ENCODE results near the gene RPS29.
"Not testable (repeated sequence)": the region's sequence is repeated elsewhere in the genome, so short reads cannot be mapped to it uniquely, and the experiment has no call there.

The RPS29 gene

DNA sequence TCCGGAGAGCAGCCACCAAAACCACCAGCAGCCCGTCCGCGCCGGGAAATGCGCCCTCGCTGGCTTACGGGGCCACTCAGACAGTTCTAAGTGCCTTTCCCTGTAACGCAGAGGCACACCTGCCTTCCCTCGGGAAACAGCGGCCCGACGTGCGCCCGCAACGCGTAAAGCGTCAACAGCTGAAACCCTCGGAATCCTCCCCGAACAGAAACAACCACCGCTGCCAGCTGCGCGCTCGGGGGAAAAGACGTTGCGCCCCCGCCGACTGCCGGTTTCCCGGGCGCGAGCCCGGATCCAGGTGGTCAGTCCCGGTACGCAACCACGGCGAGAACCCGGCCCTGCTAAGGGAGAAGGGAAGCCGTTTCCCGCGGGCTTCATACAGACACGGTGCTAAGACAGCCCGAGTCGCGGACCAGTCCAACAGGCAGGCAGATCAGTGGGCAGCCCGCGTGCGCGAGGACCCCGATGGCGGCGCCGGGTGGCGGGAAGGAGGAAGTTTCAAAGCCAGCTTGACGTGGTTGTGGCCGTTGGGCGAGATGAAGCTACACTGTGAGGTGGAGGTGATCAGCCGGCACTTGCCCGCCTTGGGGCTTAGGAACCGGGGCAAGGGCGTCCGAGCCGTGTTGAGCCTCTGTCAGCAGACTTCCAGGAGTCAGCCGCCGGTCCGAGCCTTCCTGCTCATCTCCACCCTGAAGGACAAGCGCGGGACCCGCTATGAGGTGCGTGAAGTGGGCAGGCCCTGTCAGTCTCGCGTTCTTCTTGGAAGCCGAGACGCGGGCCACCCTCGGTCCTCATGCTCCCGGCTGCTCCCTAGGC, 12.5 kb upstream of the RPS29 start, which contains the start of gene LRR1:
LRR1 (plus strand) TSS at position 456 of the 816 bp plus-strand sequence; CDS start at position 537, 81 bp downstream.
- DNase-seq = peak in 54 of 56 donors; percentile 19 to 86 (median 68)

DNA sequence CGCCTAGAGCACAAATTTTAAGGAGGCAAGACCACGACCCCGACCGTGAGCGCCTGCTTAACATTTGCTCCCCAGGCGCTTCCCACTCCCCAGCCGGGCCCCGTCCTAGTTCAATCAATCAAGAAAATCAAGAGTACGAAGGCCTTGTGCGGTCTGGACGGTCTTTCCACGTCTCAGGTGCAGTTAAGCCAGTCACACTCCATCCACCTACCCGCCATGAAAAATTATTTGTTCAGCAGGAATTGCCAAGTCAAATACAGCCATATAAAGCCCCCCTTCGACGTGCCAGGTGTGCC, 12.0 kb upstream of the RPS29 start:
- DNase-seq = peak in 5 of 56 donors; percentile 23 to 64 (median 47)

DNA sequence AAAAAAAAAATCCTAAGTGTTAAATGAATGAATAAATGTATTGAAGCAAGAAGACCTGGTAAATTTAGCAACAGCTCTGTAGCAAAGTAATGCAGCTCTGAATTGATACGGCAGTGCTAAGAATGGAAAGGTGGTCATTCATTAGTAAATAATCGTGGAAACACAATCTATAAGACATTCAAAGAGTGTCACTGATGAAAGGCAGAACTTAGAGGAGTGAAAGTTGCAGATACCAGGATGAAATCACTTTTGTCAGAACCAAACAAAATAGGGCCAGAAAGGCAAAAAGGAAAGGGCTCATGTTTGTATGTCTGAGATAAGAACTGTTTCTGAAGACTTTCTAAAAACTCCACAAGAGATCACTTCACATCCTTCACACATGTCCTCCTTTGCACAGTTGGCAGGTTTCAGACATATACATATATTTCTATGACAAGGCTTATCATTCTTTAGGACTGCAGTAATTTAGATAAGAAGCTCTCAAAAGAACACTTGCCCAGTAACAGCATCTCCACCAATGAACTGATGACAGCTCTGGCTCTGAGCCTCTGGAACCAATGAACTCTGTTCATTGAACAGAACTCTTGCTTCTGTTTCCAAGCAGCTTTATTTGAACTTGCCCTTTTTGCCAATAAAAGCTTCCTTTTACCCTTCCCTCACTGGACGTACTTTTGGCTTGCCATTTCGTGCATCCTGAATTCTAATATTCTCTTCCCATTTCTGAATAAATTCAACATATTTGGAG, 8.3 kb upstream of the RPS29 start:
- DNase-seq = peak in 8 of 56 donors; percentile 0 to 23 (median 2)

DNA sequence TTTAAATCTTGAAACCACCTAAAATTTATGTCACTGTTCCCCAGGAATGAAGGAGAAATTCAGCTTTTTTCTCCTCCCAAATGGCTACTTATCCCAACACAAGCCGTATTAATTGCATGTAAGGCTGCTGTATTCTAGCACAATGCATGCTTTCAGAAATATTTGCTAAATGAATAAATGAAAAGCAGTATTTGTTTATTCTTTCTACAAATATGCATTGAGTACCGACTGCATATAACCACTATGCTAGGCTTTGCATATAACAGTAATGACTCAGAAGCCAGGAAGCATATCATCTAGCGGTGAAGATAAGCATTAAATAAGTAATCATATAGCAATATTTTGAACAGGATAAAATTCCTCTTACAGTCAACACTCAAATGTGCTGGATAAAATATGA, 6.8 kb upstream of the RPS29 start:
- DNase-seq = no peak

DNA sequence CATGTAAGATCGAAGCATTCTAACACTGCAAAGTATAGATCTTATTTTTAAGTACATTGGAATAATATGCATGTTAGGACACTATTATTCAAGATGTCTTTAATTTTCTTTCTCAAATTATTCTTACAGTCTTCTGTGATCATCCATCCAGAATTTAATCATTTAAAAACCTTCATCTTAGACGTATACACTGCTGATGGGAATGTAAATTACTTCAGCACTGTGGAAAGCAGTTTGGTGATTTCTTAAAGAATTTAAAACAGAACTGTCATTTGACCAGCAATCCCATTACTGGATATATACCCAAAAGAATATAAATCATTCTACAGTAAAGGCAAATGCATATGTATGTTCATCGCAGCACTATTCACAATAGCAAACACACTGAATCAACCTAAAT, 3.2 kb upstream of the RPS29 start:
- DNase-seq = no peak

DNA sequence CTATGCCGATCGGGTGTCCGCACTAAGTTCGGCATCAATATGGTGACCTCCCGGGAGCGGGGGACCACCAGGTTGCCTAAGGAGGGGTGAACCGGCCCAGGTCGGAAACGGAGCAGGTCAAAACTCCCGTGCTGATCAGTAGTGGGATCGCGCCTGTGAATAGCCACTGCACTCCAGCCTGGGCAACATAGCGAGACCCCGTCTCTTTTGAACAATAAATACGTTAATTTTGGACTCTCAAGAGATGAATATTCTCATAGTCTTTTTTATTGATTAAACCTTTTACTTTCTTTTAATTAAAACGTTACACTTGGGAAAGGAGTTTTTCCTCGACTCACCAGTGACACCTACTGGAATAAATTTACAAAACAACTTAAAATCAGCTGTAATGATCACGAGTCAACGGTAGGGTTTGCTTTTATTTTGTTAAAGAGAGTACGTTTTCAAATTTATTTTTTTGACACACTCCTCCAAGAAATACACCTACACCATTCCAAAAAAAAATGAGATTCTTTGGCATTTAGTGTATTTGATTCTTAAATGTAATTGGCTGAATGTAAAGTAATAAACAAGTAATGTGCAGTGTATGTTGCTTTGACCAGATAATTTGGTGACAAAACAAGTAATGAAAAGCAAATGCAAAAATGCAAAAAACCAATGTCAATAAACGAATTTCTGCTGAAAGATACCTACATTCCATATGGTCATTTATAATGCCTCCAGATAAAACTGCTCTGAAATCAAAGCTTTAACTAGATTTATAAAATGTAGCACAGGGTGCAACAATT, 687 bp upstream of the RPS29 start:
- DNase-seq = peak in 10 of 56 donors; percentile 27 to 74 (median 52)

DNA sequence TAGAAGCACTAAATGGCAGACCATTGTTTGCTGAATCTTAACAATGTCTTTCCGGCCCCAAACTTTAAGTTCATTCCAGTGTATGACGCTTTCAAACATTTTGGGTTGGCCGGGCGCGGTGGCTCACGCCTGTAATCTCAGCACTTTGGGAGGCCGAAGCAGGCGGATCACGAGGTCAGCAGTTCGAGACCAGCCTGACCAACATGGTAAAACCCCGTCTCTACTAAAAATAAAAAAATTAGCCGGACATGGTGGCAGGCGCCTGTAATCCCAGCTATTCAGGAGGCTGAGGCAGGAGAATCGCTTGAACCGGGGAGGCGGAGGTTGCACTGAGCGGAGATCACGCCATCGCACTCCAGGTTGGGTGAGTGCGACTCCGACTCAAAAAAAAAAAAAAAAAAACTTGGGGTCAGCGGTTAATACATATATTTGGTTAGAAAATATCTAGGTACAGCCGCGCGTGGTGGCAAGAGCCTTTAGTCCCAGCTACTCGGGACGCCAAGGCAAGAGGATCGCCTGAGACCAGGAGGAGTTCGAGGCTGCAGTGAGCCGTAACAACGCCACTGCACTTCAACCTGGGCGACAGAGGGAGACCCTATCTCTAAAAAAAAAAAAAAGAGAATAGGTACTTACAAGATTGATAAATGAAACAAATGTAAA, 1.1 kb downstream of the RPS29 start:
- not testable (repeated sequence) for DNase-seq

DNA sequence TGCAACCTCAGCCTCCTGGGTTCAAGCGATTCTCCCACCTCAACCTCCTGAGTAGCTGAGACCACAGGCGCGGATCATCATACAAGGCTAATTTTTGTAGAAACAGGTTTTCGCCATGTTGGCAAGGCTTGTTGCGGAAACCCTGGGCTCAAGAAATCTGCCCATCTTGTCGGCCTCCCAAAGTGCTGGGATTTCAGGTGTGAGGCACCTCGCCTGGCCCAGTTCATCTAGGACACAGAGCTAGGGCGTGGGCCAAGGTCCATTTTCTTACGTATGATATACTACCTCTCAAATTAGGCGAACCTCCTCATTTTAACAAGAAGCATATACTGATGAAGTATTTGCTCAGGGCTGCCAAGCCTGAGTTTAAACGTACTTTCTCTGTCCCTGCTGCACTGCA, 2.1 kb downstream of the RPS29 start:
- DNase-seq = no peak

DNA sequence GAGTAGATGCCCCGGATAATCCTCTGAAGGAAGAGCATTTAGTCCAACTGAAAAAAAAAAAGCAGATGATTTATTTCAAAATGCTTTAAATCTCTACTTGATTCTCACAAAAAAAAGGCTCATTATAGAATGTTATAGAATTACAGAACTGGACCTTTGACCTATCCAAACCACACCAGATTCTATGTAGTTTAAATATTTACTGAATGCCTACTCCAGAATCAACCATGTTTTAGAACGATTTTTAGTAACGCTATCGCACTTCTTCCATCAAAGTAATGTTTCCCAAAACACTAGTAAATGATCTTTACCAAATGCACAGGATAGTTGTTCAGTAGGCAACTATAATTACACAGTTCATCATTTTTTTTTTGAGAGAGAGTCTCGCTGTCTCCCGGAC, 2.6 kb downstream of the RPS29 start:
- no peak for DNase-seq

DNA sequence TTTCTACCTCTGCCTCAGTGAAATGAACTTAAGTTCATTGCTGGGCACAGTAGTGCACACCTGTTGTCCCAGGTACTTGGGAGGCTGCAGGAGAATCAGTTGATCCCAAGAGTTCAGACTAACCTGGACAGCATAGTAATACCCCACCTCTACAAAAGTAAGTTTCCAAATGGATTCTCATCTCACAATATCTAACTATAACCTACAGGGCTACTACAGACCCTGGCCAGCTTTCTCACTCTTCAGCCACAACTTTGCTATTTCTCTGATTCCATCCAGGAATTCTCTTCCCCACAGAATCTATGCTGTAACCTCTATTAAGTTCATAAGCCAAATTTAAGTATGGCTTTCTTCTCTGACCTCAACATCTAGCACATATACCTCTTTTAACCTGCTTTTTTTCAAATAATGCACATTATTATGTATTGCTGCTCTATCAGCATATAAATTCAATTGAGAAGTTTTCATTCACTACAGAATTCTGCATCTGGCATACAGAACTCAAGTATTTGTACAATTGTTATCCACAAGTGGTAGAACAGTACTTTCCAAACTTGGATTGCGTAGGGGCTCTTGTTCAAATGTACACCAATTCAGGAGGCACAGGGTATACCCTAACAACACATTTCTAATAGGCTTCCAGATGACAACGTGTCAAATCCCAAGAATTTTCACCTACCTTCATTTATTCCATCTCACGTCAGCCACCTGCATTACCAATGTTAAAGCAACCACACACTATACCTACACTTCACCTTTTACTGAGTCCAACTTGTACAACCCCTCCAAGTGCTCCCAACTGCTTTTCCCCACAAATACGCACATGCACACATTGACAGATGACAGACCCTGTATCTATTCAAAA, 3.8 kb downstream of the RPS29 start:
- no peak for DNase-seq

DNA sequence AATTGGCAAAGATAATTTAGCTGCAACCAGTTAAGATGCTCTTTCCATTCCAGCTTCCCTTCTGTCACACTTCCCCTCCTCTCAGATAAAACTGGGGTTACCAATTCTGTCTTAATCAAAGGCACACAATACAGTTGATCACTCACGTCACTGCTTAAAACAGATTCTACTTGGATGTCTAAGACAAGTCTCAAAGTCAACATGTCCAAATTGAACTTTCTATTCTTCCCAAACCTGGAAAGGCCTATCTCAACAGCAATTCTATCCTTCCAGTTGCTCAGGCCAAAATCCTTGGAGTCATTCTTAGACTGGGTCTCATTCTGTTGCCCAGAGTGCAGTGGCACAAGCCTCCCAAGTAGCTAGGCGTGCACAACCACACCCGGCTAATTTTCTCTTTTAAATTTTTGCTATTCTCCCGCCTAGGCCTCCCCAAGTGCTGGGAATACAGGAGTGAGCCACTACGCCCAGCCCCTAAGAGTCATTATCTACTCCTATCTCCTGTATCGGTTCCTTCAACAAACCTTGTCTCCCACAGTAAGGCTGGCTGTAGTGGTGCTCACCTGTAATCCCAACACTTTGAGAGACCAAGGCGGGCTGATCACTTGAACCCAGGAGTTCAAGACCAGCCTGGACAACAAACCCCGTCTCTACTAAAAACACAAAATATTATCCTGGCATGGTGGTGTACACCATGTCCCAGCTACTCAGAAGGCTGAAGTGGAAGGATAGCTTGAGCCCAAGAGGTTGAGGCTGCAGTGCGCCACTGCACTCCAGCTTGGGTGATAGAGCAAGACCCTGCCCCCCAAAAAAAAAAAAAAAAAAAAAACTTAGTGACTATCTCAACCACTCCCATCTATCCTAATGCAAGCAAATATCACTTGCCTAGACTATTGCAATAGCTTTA, 4.7 kb downstream of the RPS29 start:
- DNase-seq = no peak

DNA sequence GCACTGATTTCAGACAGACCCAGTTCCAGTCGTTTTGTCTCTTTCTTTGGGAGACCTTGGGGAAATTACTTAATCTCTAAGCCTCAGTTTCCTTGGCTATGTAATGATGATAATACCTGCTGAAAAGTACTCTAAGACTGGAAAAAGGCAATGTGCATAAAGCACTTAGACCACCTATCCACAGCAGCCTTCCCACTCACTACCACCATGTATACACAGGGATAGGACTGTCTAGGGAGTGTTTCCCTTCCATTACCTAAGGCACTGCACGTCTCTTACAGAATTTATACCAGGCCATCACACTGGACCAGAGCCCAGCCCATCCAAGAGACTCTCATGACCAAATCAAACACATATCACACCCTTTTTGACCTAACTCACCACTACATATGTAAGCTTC, 6.3 kb downstream of the RPS29 start:
- DNase-seq = no peak

DNA sequence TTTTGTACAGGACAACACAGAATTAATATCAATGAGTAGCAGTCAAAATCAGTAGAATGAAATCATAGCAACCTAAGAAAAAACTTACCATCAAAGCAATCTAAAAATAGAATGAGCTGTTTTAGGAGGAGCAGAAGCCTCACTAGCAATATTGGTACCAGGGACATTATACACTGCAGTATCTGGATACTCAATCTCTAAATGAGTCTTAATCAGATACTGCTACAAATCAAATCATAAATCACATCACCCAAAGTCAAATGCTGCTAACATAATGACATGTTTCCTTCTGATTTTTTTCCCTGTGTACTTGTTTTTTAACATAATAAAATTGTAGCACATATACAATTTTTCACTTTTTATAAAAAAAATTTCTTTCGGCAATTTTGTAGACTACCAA, 8.0 kb downstream of the RPS29 start:
- DNase-seq = no peak

DNA sequence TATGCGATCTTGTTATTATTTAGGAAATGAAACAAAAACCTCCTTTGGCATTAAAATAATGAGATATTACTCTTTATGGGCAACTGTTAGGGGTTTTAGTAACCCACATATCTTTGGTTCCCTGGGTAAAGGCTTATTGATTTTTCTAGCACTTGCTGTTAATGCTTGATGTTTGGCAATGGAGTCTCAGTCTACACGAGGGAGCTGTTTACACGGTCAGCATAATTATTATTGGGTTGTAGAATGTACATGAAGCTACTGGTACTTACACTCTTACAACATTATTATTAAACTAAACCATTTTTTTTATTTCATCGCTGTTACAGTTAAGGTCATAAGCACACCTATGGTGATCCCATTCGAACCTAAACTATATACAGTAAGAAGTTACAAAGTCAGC, 12.1 kb downstream of the RPS29 start:
- no peak for DNase-seq

DNA sequence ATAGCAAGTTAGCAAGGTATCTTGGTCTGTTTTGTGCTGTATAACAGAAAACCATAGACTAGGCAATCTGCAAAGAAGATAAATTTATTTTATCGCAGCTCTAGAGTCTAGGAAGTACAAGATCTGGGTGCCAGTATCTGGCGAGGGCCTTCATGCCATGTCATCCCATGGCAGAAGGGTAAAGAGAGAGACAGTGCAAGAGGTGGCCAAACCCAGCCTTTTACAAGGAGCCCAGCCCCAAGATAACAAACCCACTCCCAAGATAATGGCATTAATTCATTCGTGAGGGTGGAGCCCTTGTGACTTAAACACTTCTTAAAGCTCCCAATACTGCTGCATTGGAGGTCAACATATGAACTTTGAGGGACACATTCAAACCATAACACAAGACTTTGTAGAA, 16.9 kb downstream of the RPS29 start:
- DNase-seq = no peak

DNA sequence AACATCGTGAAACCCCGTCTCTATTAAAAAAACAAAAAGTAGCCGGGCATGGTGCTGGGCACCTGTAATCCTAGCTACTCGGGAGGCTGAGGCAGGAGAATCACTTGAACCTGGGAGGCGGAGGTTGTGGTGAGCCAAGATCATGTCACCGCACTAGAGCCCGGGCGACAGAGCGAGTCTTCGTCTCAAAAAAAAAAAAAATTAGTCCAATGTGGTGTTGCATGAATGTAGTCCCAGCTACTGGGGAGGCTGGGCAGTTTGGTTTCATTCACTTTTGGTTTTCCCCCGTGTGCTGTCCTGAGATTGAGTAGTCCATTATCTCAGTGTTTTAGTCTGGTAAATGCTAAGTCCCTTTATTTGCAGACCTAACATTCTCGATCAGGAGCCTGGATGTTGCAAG, 19.5 kb downstream of the RPS29 start:
- DNase-seq = no peak

DNA sequence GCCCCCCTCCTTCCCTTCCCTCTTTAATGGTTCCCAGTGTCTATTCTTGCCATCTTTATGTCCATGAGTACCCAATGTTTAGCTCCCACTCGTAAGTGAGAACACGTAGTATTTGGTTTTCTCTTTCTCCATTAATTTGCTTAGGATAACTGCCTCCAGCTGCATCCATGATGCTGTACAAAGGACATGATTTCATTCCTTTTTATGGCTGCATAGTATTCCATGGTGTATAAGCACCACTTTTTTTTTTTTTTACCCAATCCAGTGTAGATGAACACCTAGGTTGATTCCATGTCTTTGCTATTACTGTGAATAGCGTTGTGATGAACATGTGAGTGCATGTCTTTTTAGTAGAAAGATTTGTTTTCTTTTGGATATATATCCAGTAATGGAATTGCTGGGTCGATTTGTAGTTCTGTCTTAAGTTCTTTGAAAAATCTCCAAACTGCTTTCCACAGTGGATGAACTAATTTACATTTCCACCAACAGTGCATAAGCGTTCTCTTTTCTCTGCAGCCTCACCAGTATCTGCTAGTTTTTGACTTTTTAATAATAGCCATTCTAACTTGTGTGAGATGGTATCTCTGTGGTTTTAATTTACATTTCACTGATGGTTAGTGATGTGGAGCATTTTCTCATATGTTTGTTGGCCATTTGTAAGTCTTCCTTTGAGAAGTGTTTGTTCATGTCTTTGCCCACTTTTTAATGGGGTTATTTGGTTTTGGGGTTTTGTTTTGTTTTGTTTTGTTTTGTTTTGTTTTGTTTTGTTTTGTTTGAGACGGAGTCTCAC, 26.0 kb downstream of the RPS29 start:
- no peak for DNase-seq

DNA sequence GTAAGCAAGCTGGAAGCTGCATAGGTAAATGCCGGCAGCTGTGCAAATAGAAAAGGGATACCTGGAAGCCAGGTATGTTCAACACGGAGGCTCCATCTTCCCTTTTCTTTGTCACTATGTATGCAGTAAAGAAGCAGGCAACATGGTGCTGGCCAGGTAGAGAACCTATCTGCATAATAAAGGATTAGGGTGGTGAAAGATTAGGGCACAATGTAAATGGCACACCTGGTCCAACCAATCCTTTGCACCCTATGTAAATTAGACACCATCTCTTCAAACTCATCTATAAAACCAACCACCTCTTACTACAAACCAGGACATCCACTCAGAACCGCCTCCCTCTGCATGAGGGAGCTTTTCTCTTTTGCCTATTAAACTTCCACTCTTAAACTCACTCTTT, 32.3 kb downstream of the RPS29 start:
- no peak for DNase-seq

DNA sequence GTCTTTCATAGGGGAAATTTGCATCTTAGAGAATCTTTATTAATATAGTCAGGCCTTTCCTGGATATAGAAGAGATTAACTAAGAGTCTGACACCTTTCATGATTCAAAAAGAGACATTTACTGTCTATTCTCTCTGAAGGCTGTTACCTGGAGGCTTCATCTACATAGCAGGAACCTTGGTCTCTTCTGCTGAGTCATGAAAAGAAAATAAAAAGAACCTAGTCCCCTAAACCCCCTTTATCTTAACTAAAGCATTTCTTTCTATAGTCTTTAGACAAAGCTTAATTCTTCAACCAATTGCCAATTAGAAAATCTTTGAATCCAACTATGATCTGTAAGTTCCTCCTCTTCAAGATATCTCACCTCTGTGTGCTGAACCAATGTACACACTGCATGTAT, 33.1 kb downstream of the RPS29 start:
- no peak for DNase-seq

Measured in nucleus accumbens (tissue), 56 donors.